Heart left ventricle (tissue), 16 donors: Measurements from ENCODE around the gene AP1M2. TPM values are rescaled to one million over a fixed set of nuclear protein-coding genes. Genes with fewer than 3 reads are reported as not detected.

Source experiments
- ATAC-seq, 4 donors: fragments of 200-7000 bp; cut with Tn5 transposase; one replicate each; pipeline ENCODE4 v1.9.1; 2020 to 2022; ENCODE audit warnings: moderate library complexity in 4 of 4, mild to moderate bottlenecking in 3 of 4, moderate number of reproducible peaks in 1 of 4
- DNase-seq, 5 donors: peaks; one replicate each; pipeline ENCODE4 v3.0.0-alpha.2; 2020
- H3K27ac ChIP-seq, 12 donors: fragments of 200-600 bp; sonication (generic) in 4 of 12; one replicate each; pipeline versions ENCODE4 v1.5.0 to v1.8.0; 2016 to 2022; ENCODE audit warnings: mild to moderate bottlenecking in 2 of 12
- H3K27me3 ChIP-seq, 9 donors: fragments of 200-600 bp; sonication (generic) in 2 of 9; one replicate each; pipeline versions ENCODE4 v1.5.1 to v1.8.0; 2016 to 2022; ENCODE audit warnings: mild to moderate bottlenecking in 3 of 9
- H3K36me3 ChIP-seq, 9 donors: fragments of 200-600 bp; sonication (generic) in 2 of 9; one replicate each; pipeline versions ENCODE4 v1.5.0 to v1.8.0; 2018 to 2022; ENCODE audit warnings: mild to moderate bottlenecking in 2 of 9
- H3K4me1 ChIP-seq, 12 donors: fragments of 200-600 bp; sonication (generic) in 4 of 12; one replicate each; pipeline versions ENCODE4 v1.5.0 to v1.8.0; 2016 to 2022; ENCODE audit warnings: mild to moderate bottlenecking in 3 of 12
- H3K4me3 ChIP-seq, 12 donors: fragments of 200-600 bp; sonication (generic) in 4 of 12; one replicate each; pipeline versions ENCODE4 v1.5.0 to v1.8.0; 2017 to 2022; ENCODE audit warnings: mild to moderate bottlenecking in 9 of 12, moderate library complexity in 4 of 12
- H3K9me3 ChIP-seq, 12 donors: fragments of 200-600 bp; sonication (generic) in 4 of 12; one replicate each; pipeline versions ENCODE4 v1.5.0 to v1.8.0; 2016 to 2022; ENCODE audit warnings: mild to moderate bottlenecking in 1 of 12
- CTCF ChIP-seq, 12 donors: fragments of 200-600 bp; sonication (generic) in 4 of 12; IDR thresholded peaks; one replicate each; pipeline versions ENCODE4 v1.5.0 to v1.8.0; 2018 to 2022; ENCODE audit warnings: antibody characterized with exemption in 12 of 12, mild to moderate bottlenecking in 5 of 12
- POLR2A ChIP-seq, 2 donors: fragments of 450-650 bp; IDR thresholded peaks; one replicate each; pipeline ENCODE4 v1.6.1; 2017; ENCODE audit warnings: antibody characterized with exemption in 2 of 2, mild to moderate bottlenecking in 2 of 2, moderate library complexity in 2 of 2
- WGBS, 4 donors: extraction: QIAGEN DNeasy Blood & Tissue Kit in 2 of 4; methylation state at CpG; one replicate each; pipeline versions ENCODE4 v1.1.5 to v1.1.7; 2013 to 2018; 5-methylcytosine and 5-hydroxymethylcytosine counted together
- intact Hi-C, 10 donors: fragments of 100-400 bp; cut with DNase I; formaldehyde crosslinking; loops; one replicate each; pipeline versions ENCODE4 v1.11.1 to v1.14.2; 2022
- polyA plus RNA-seq, 2 donors: library from polyadenylated mRNA; stranded (reverse); fragments of 200-250 nt; gene quantifications; one replicate each; pipeline ENCODE4 v1.2.3, GENCODE V29; 2013
- total RNA-seq, 9 donors: library from RNA; depleted of rRNA in 2 of 9; stranded (reverse); fragments of >200 nt in 2 of 9; fragmentation: NEBNext Ultra II Directional in 3 of 9; extraction: Animal tissue kit (Norgen Biotek cat#: 25700) in 3 of 9; gene quantifications; one replicate each; pipeline versions ENCODE4 v1.1.0 to v1.2.4, GENCODE V29; 2016 to 2023
- donor health status: ischemic (EF 13 %, LVEDD 7.1; RV severe dilation, severe dysfunction).
- donor health status: healthy with polysubstance abuse.
- donor health status: DM: no; HTN: yes; CAD: no.
- donor health status: DM: no; HTN: no; CAD: no.
- donor health status: ischemic (EF 25% LVEDD 6.9; RV normal size, moderate dysfunction).
- donor health status: ischemic (EF 25% LVEDD 5.7; RV mildly dilated, moderate dysfunction).
- donor health status: healthy.
- donor health status: DM: yes; HTN: yes; CAD: no.
- donor health status: ischemic (EF 35%, LVEDD 5.7; RV mildly dilated, moderate dysfunction).
- donor health status: nonischemic (EF 11% LVEDD 7.7; RV severe dilation, severe dysfunction).
- donor health status: DM: yes; HTN: yes; CAD: no.
- donor health status: PGD.
- donor health status: ischemic (EF 29% LVEDD 5.4; RV normal size, mild dysfunction).
- donor health status: nonischemic (EF 23%, LVEDD 6.1; RV moderate dilation, normal function).

Gene AP1M2
- total and polyA plus RNA-seq, 11 donors, result 3.6 TPM; not detected in 10

DNA sequence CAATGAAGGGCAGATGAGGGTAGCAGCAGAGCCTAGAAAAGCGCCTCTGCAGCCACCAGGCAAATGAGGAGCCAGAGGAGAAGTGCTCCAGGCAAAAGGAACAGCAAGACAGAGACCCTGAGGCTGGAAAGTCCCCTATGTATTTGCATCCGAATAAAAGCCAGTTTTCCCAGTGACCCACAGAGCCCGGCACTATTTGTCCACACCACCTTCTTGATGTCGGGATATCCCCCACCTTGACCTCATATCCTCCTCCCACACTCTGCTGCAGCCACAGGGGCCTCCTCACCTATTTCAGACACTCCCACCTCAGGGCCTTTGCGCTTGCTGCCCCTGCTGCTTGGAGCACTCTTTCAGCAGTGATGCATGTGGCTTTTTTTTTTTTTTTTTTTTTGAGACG, 36.8 kb downstream of the AP1M2 start:
- Histone ChIP-seq H3K27me3 (no peaks in the 10 kb centered on the region), H3K4me1 (peaks cover 0 to 20% (median 2%) of the 10 kb centered on the region in 12 donors), H3K27ac (no peak overlapping the region), H3K9me3 (no peaks in the 10 kb centered on the region), H3K36me3 (peaks cover 0 to 98% (median 89%) of the 10 kb centered on the region in 9 donors), H3K4me3 (no peak overlapping the region)
- 89 to 94% (median 92%) methylated on average over 6 of the region's 6 CpGs for WGBS, 4 donors
- TF ChIP-seq POLR2A (IDR thresholded peaks at IDR 0.05) (no peak), CTCF (IDR thresholded peaks at IDR 0.05) (no peak)
- no peak for DNase-seq
- ATAC-seq, result no peak
- intact Hi-C loops, result no loop called here

DNA sequence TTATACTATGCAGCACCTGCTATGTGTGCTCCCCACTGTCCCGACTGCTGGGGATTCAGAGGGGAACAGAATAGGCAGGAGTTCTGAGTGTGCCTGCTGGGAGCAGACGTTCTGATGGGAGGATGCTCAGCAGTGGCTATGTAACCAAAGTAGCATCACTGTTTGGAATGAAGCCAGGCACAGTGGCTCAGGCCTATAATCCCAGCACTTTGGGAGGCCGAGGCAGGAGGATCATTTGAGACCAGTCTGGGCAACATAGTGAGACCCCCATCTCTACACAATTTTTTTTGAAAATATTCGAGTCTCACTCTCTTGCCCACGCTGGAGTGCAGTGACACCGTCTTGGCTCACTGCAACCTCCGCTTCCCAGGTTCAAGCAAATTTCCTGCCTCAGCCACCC, 37.4 kb downstream of the AP1M2 start:
- H3K9me3 ChIP-seq, result no peaks in the 10 kb centered on the region
- peaks cover 0 to 92% (median 83%) of the 10 kb centered on the region in 9 donors for H3K36me3 ChIP-seq
- no peaks in the 10 kb centered on the region for H3K27me3 ChIP-seq
- H3K4me3 ChIP-seq, result no peak overlapping the region
- peaks cover 0 to 26% (median 8%) of the 10 kb centered on the region in 12 donors for H3K4me1 ChIP-seq
- 82 to 86% (median 84%) methylated on average over 6 to 7 of the region's 7 CpGs for WGBS, 4 donors
- TF ChIP-seq CTCF (IDR thresholded peaks at IDR 0.05), result no peak
- TF ChIP-seq POLR2A (IDR thresholded peaks at IDR 0.05), result no peak
- H3K27ac ChIP-seq, result no peak overlapping the region
- DNase-seq (no peak), ATAC-seq (no peak)
- intact Hi-C loops, result no loop called here

GRCh38 chr19:10548746-10549276, 38.3 kb downstream of the AP1M2 start:
- no peak overlapping the region for H3K4me3 ChIP-seq
- H3K36me3 ChIP-seq, result peaks cover 0 to 83% (median 73%) of the 10 kb centered on the region in 9 donors
- H3K27ac ChIP-seq, result no peak overlapping the region
- TF ChIP-seq CTCF (IDR thresholded peaks at IDR 0.05) (no peak), POLR2A (IDR thresholded peaks at IDR 0.05) (no peak)
- H3K4me1 ChIP-seq, result peaks cover 0 to 27% (median 13%) of the 10 kb centered on the region in 12 donors
- H3K9me3 ChIP-seq, result no peaks in the 10 kb centered on the region
- WGBS, 4 donors, result 91 to 97% (median 94%) methylated on average over 14 to 18 of the region's 18 CpGs
- intact Hi-C loops, result no loop called here
- ATAC-seq (no peak), DNase-seq (no peak)
- H3K27me3 ChIP-seq, result no peaks in the 10 kb centered on the region

- no peaks in the 10 kb centered on the region for H3K9me3 ChIP-seq
- H3K4me3 ChIP-seq, result no peak overlapping the region
- intact Hi-C loops, result loop anchor here in 1 of 10 donors (2.0 kb wide), 1 partner anchor 18 kb away; no protein-coding TSS in a partner anchor
- DNase-seq (no peak), ATAC-seq (no peak)
- H3K4me1 ChIP-seq, result peaks cover 0 to 23% (median 17%) of the 10 kb centered on the region in 12 donors
- 86 to 91% (median 90%) methylated on average over 15 to 17 of the region's 17 CpGs for WGBS, 4 donors
- peaks cover 0 to 63% (median 55%) of the 10 kb centered on the region in 9 donors for H3K36me3 ChIP-seq
- TF ChIP-seq CTCF (IDR thresholded peaks at IDR 0.05) (no peak), POLR2A (IDR thresholded peaks at IDR 0.05) (no peak)
- H3K27me3 ChIP-seq, result no peaks in the 10 kb centered on the region
- no peak overlapping the region for H3K27ac ChIP-seq
Measured at GRCh38 chr19:10546817-10547216, 40.3 kb downstream of the AP1M2 start.
